MG63 (cell line): ENCODE measurements around the gene NCAPD2. TPM values are rescaled to one million over a fixed set of nuclear protein-coding genes. Genes with fewer than 3 reads are reported as not detected.
A peak's percentile ranks its signal among the peaks of the same experiment; 100 is the strongest.

ENCODE experiments used
- DNase-seq: peaks from one replicate; pipeline ENCODE4 v3.0.0-alpha.2; 2020
- H3K27me3 ChIP-seq: fragments of 250-450 bp; sonication (Bioruptor Pico); 2 replicates; pipeline ENCODE4 v1.5.1; 2020; ENCODE audit warnings: mild to moderate bottlenecking, moderate library complexity
- H3K36me3 ChIP-seq: fragments of 250-450 bp; sonication (Bioruptor Pico); 2 replicates; pipeline ENCODE4 v1.5.1; 2020; ENCODE audit warnings: mild to moderate bottlenecking, moderate library complexity
- H3K4me3 ChIP-seq: fragments of 250-450 bp; sonication (Bioruptor Pico); 2 replicates; pipeline ENCODE4 v1.5.1; 2020; ENCODE audit warnings: mild to moderate bottlenecking, moderate library complexity
- H3K9me3 ChIP-seq: fragments of 250-450 bp; sonication (Bioruptor Pico); 2 replicates; pipeline ENCODE4 v1.5.1; 2020; ENCODE audit warnings: mild to moderate bottlenecking, moderate library complexity
- total RNA-seq: library from RNA; depleted of rRNA; stranded (reverse); fragments of >200 nt; shearing (Covaris generic); gene quantifications from 2 replicates; pipeline ENCODE4 v1.2.3, GENCODE V29; 2014; ENCODE audit warnings: low replicate concordance; rRNA removed

NCAPD2 gene
- total RNA-seq: 60.2 and 95.9 TPM in 2 replicates

DNA sequence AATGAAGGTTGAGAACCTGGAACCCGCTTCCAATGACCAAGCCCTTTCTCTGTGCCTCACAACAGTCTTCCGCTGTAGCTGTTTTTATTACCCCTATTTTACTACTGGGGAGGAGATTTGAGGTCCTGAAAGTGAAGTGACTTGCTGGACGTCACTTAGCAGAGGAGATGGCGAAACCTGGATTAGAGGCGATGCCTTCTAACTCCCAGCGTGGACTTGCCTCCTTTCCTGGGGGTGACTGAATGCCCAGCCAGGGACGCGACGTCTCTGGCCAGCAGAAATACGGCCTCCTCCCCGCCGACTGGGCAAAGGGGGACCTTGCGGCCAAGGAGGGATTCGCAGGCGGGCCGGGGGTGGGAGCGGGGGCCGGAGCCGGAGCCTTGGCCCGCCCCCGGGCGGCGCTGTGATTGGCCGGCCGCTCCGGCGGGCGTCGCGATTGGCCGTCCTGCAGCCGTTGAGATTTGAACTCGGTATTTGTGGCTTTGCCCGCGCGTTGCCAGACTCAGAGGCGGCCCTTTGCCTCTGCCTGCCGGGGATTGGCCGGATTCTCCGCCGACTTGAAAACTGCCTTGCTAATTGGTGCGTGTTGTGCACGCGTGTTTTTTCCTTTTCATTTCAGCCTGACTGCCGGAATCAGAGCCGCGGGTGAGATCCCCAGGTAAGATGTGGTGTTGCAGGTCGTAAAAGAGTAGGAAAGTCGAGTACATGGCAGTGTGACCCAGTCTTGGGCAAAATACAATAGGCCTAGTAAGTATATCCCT, at the start of gene NCAPD2:
NCAPD2 (plus strand) TSS at position 606 of the 761 bp plus-strand sequence. CDS start 997 bp downstream, outside the sequence.
- H3K36me3 ChIP-seq: peaks cover 52% of the 10 kb centered on the region
- DNase-seq: peak; percentile 98
- H3K9me3 ChIP-seq: no peaks in the 10 kb centered on the region

GRCh38 chr12:6444704-6445688, 48.9 kb upstream of the NCAPD2 start, which contains the start of gene CD27:
TSS of gene CD27 (plus strand) at chr12:6444955. CDS start at chr12:6445096, 141 bp downstream.
- Histone ChIP-seq H3K27me3 (no peaks in the 10 kb centered on the region), H3K4me3 (no peak within 1 kb of the TSS), H3K9me3 (no peaks in the 10 kb centered on the region), H3K36me3 (no peaks in the 10 kb centered on the region)
- DNase-seq: no peak

More for the DNA sequence above, at the start of gene NCAPD2:
- Histone ChIP-seq H3K27me3 (no peaks in the 10 kb centered on the region), H3K4me3 (peak within 1 kb of the TSS; percentile 75)

DNA sequence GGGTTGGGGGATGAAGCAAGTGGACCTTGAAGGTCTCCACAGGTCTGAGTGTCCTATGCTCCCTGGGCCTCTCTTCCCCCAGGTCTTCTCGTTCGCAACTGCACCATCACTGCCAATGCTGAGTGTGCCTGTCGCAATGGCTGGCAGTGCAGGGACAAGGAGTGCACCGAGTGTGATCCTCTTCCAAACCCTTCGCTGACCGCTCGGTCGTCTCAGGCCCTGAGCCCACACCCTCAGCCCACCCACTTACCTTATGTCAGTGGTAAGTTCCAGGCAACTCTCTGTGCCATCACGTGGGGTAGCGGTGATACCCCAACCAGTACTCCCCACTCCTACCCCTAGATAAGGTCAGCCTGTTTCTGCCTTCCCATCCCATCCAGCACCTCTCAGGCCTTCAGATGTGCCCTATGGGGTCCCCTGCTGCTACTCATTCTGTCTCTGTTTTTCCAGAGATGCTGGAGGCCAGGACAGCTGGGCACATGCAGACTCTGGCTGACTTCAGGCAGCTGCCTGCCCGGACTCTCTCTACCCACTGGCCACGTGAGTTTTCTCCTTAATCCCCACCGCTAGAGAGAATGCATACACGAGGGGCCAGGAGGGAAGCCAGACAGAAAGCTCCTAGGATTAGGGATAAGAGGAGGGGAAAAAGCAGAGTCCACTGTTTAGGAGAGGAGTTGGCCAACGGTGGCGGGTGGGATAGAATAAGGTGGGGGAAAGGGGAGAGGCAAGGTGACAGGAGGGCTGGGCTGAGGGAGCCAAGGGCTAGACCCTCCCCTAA, 43.6 kb upstream of the NCAPD2 start:
- Histone ChIP-seq H3K36me3 (no peaks in the 10 kb centered on the region; the same call in 1 of the 2 replicates), H3K9me3 (no peaks in the 10 kb centered on the region), H3K27me3 (no peaks in the 10 kb centered on the region), H3K4me3 (no peak overlapping the region)
- no peak for DNase-seq

GRCh38 chr12:6450869-6451347, 43.0 kb upstream of the NCAPD2 start:
- peak overlapping the region; percentile 60 for H3K4me3 ChIP-seq

DNA sequence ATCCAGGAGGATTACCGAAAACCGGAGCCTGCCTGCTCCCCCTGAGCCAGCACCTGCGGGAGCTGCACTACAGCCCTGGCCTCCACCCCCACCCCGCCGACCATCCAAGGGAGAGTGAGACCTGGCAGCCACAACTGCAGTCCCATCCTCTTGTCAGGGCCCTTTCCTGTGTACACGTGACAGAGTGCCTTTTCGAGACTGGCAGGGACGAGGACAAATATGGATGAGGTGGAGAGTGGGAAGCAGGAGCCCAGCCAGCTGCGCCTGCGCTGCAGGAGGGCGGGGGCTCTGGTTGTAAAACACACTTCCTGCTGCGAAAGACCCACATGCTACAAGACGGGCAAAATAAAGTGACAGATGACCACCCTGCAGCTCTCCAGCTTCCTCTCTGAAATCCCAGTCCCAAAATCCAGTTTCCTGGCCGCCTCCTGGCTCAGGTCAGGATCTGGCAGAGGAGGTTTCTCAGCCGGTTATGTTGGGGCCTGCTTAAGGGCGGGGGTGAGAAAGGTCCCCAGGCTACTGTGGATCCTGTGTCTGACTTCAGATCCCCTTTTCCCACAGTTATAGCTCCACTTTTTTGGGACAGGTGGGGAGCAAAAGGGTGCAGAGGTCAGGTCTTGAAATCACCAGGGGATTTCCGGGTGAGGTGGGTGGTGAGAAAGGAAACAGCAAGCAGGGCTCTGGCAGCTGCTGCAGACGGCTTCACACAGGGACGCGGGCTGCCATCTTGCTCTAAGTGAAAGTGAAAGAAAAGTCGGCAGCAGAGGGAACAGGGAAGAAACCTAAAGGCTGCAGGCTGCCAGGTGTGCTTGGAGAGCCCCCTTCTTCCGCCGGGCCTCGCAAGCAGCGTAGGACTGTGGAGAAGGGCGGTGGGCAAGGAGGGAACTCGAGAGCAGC, 42.3 kb upstream of the NCAPD2 start, which contains the start of gene TAPBPL:
TAPBPL (plus strand) TSS at position 695 of the 897 bp plus-strand sequence. CDS start 207 bp downstream, outside the sequence.
- H3K36me3 ChIP-seq: no peaks in the 10 kb centered on the region; the same call in 1 of the 2 replicates
- no peaks in the 10 kb centered on the region for H3K27me3 ChIP-seq
- peak within 1 kb of the TSS; percentile 60 for H3K4me3 ChIP-seq
- DNase-seq: peak; percentile 74
- no peaks in the 10 kb centered on the region for H3K9me3 ChIP-seq

More at GRCh38 chr12:6450869-6451347, 43.0 kb upstream of the NCAPD2 start:
- Histone ChIP-seq H3K36me3 (no peaks in the 10 kb centered on the region; the same call in 1 of the 2 replicates), H3K27me3 (no peaks in the 10 kb centered on the region), H3K9me3 (no peaks in the 10 kb centered on the region)
- DNase-seq: peak; percentile 24

DNA sequence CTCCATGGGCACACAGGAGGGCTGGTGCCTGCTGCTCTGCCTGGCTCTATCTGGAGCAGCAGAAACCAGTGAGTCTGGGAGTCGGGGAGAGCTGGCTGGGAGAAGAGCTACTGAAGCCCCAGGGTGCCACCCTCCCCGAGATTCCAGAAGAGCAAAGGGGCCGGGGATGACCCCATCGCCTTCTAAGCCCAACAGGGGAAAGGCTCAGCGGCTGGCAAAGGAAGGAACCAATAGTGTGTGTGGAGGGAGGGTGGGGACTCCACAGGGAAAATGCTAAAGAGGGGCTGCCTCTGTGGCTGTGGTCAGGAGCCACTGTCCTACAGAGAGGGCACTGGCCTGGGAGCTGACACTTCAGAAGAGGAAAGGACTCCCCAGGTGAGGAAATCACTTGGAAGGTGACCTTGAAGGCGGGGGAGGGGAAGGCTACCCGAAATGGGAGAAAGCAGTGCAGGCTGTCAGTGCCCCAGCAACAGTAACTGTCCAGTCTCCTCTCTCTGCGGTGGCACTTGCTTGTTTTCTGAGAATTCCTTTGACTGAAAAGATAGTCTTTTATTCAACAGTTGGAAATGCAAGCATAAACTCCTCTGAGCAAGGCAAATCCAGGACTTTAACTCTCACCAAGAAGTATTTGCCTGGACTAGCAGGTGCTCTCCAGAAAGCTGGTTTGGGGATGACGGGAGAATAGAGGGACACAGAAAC, 41.5 kb upstream of the NCAPD2 start:
- no peaks in the 10 kb centered on the region for H3K9me3 ChIP-seq

GRCh38 chr12:6452944-6453630, 40.8 kb upstream of the NCAPD2 start:
- no peak for DNase-seq
- Histone ChIP-seq H3K4me3 (no peak overlapping the region), H3K36me3 (no peaks in the 10 kb centered on the region; the same call in 1 of the 2 replicates), H3K27me3 (no peaks in the 10 kb centered on the region), H3K9me3 (no peaks in the 10 kb centered on the region)

More for the DNA sequence above, 41.5 kb upstream of the NCAPD2 start:
- DNase-seq: peak; percentile 44
- Histone ChIP-seq H3K36me3 (no peaks in the 10 kb centered on the region; the same call in 1 of the 2 replicates), H3K4me3 (peak overlapping the region; percentile 60), H3K27me3 (no peaks in the 10 kb centered on the region)

GRCh38 chr12:6457220-6457945, 36.5 kb upstream of the NCAPD2 start:
- Histone ChIP-seq H3K9me3 (no peaks in the 10 kb centered on the region), H3K4me3 (no peak overlapping the region), H3K36me3 (peaks cover 10% of the 10 kb centered on the region), H3K27me3 (no peaks in the 10 kb centered on the region)
- DNase-seq: no peak

DNA sequence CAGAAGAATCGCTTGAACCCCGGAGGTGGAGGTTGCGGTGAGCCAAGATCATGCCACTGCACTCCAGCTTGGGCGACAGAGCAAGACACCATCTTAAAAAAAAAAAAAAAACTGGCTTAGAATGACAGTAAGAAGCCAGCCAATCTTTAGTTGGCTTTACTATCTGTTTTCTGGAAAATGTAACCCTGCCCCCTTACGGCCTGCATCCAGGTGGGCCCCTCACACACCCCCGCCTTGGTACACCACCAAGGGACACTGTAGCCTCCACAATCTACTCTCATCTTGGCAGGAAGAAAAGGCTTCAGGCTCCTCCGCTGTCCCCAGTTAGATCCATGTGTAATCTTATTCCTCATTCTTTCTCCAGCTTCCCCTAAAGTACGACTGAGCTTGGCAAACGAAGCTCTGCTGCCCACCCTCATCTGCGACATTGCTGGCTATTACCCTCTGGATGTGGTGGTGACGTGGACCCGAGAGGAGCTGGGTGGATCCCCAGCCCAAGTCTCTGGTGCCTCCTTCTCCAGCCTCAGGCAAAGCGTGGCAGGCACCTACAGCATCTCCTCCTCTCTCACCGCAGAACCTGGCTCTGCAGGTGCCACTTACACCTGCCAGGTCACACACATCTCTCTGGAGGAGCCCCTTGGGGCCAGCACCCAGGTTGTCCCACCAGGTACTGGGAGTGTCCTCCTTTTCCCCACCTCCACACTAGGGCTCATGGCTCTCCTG, 35.5 kb upstream of the NCAPD2 start:
- H3K9me3 ChIP-seq: no peaks in the 10 kb centered on the region
- peaks cover 10% of the 10 kb centered on the region for H3K36me3 ChIP-seq
- H3K4me3 ChIP-seq: no peak overlapping the region

DNA sequence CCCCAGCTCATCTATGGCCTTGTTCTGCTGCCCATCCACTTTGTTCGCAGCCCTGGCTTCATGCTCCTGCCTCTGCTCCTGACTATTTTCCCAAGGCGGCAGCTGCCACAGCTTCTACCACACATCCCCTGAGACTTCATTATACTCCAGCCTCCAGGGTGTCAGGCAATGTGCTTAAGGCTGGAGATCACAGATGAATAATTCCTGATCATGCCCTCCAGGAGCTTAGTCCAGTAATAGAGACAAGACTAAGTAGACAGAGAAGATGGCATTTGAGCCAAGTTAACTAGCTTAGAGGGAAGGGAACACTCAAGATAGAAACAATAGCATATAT, 34.9 kb upstream of the NCAPD2 start:
- Histone ChIP-seq H3K4me3 (no peak overlapping the region), H3K36me3 (peaks cover 10% of the 10 kb centered on the region), H3K9me3 (no peaks in the 10 kb centered on the region), H3K27me3 (no peaks in the 10 kb centered on the region)
- DNase-seq: no peak

More for the DNA sequence above, 35.5 kb upstream of the NCAPD2 start:
- no peak for DNase-seq
- H3K27me3 ChIP-seq: no peaks in the 10 kb centered on the region

- peaks cover 24% of the 10 kb centered on the region for H3K36me3 ChIP-seq
Observed at GRCh38 chr12:6460751-6461371, 33.0 kb upstream of the NCAPD2 start.

GRCh38 chr12:6461401-6462233, 32.3 kb upstream of the NCAPD2 start:
- DNase-seq: no peak
- peaks cover 27% of the 10 kb centered on the region for H3K36me3 ChIP-seq
- no peaks in the 10 kb centered on the region for H3K9me3 ChIP-seq

More at GRCh38 chr12:6460751-6461371, 33.0 kb upstream of the NCAPD2 start:
- Histone ChIP-seq H3K4me3 (no peak overlapping the region), H3K27me3 (no peaks in the 10 kb centered on the region), H3K9me3 (no peaks in the 10 kb centered on the region)
- no peak for DNase-seq

More at GRCh38 chr12:6461401-6462233, 32.3 kb upstream of the NCAPD2 start:
- Histone ChIP-seq H3K4me3 (no peak overlapping the region), H3K27me3 (no peaks in the 10 kb centered on the region)
